Astrocyte (in vitro differentiated cells and primary cell): Measurements from ENCODE around the gene MBNL2.

Experiments
- EZH2 ChIP-seq: IDR thresholded peaks from 2 replicates; pipeline ENCODE4 v1.6.1; 2012; ENCODE audit warnings: mild to moderate bottlenecking, low read length, inconsistent platforms; ENCODE audit not compliant: insufficient read depth
- TF ChIP-seq, protein P1 (sequence below): IDR thresholded peaks from 2 replicates; pipeline ENCODE4 v1.5.1; 2011; ENCODE audit warnings: low read depth, mild to moderate bottlenecking, inconsistent platforms, low read length, moderate library complexity; ENCODE audit not compliant: insufficient read depth

DNA sequence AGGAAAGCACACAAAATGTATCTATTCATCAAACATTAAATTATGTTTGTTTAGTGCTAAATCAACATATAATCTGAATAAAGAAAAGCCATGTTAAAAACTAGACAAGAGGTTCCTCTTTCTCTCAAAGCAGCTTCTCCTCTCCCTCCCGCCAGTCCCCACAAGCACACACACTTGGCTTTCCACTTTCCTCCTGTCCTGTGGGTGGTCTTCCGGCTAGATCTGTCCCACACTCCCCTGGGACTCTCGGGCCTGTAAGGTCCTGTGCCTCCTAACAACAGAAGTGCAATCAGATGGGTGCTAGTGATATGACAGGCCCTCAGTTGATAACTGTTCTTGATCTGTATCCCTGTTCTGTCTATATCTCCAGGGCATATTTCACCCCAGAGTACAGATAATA lies 166.2 kb downstream of the MBNL2 start:
- TF ChIP-seq, protein P1, sequence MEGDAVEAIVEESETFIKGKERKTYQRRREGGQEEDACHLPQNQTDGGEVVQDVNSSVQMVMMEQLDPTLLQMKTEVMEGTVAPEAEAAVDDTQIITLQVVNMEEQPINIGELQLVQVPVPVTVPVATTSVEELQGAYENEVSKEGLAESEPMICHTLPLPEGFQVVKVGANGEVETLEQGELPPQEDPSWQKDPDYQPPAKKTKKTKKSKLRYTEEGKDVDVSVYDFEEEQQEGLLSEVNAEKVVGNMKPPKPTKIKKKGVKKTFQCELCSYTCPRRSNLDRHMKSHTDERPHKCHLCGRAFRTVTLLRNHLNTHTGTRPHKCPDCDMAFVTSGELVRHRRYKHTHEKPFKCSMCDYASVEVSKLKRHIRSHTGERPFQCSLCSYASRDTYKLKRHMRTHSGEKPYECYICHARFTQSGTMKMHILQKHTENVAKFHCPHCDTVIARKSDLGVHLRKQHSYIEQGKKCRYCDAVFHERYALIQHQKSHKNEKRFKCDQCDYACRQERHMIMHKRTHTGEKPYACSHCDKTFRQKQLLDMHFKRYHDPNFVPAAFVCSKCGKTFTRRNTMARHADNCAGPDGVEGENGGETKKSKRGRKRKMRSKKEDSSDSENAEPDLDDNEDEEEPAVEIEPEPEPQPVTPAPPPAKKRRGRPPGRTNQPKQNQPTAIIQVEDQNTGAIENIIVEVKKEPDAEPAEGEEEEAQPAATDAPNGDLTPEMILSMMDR = no peak
- no peak for TF ChIP-seq EZH2
